Prostate gland (tissue), 2 donors: ENCODE measurements around the gene OLFM1. TPM values are rescaled to one million over a fixed set of nuclear protein-coding genes. Genes with fewer than 3 reads are reported as not detected.

ENCODE experiments used
- DNase-seq: peaks from one replicate; pipeline ENCODE4 v3.0.0-alpha.2; 2019; ENCODE audit warnings: low spot score
- H3K27ac ChIP-seq, 2 donors: fragments of 200-600 bp; sonication (generic); 2 replicates each; pipeline ENCODE4 v1.5.1; 2017 to 2019
- H3K27me3 ChIP-seq: fragments of 200-600 bp; sonication (generic); replicated peaks from 2 replicates; pipeline ENCODE4 v1.5.1; 2019; ENCODE audit not compliant: insufficient read depth
- H3K36me3 ChIP-seq, 2 donors: fragments of 200-600 bp; sonication (generic); 1 replicate in 1 of 2; 2 replicates in 1 of 2; pipeline versions ENCODE4 v1.5.1 to v1.8.1; 2017 to 2019
- H3K4me1 ChIP-seq: fragments of 200-600 bp; sonication (generic); replicated peaks from 2 replicates; pipeline ENCODE4 v1.5.1; 2019
- H3K4me3 ChIP-seq, 2 donors: fragments of 200-600 bp; sonication (generic); 2 replicates each; pipeline ENCODE4 v1.5.1; 2017 to 2019
- H3K9me3 ChIP-seq: fragments of 200-600 bp; sonication (generic); 2 replicates; pipeline ENCODE4 v1.5.1; 2017
- POLR2A ChIP-seq: fragments of 450-650 bp; IDR thresholded peaks from one replicate; pipeline ENCODE4 v1.6.1; 2016; ENCODE audit warnings: antibody characterized with exemption, mild to moderate bottlenecking
- POLR2AphosphoS5 ChIP-seq: sonication (generic); formaldehyde crosslinking; IDR thresholded peaks from one replicate; pipeline ENCODE4 v1.6.1; 2017; ENCODE audit warnings: antibody characterized with exemption
- WGBS: methylation state at CpG from one replicate; pipeline ENCODE4 v1.1.5; 2018; 5-methylcytosine and 5-hydroxymethylcytosine counted together
- intact Hi-C: fragments of 100-400 bp; cut with DNase I; formaldehyde crosslinking; loops from one replicate; pipeline ENCODE4 v1.14.2; 2022
- total RNA-seq, 2 donors: library from RNA; depleted of rRNA; stranded (reverse); fragments of >200 nt; gene quantifications; one replicate each; pipeline ENCODE4 v1.1.0, GENCODE V29; 2016
- TF ChIP-seq, protein P1 (sequence below), 4 experiments: fragments of 200-600 bp in 2 of 4; fragments of 450-650 bp in 2 of 4; sonication (generic) in 2 of 4; IDR thresholded peaks; 1 replicate in 3 of 4; 2 replicates in 1 of 4; pipeline ENCODE4 v1.5.1; 2016 to 2019; ENCODE audit warnings: antibody characterized with exemption in 4 of 4, mild to moderate bottlenecking in 2 of 4, moderate library complexity in 2 of 4

OLFM1 gene
- total RNA-seq, 2 donors from 2014 or later, result 11.7 to 23.3 TPM

DNA sequence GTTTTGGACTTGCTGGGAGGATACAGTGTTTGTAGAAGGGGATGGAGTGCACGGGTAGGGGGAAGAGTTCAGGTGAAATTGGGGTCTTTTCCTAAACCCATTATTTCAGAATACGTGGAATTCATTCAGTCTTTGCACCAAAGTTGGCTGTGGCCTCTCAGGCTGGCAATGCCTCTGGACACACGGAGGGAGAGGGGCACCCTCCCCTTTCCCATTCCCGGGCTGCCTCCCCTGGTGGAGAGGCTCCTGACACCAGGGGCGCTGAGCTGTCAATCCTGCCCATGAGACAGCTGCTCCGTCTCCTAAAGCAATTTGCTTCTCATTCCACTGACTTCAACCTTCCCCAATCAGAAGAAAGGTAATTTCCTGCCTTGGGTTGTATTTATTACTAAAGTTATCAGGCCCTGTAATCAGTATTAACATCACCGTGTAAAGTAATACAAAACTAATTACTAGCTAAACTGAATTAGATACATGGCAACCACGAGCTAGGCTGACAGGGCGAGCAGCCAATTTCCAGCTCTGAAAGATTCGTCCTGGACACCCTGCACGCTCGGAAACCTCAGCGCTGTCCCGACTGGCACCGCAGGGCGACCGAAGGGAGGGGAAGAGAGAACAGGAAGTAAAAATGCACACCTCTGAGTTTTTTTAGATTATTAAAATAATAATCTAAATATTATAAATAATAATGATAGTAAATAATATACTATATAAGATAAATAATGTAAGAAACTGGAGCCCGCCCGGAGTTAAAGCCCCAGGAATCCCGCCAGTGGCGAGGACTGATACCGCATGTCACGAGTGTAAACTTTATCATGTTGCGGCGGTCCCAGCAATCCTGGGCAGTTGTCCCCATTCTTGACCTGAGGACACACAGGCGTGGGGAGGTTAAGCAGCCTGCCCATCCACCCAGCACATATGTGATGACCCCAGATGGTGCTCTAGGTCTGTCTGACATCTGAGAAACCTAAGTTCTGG is 6.9 kb upstream of the OLFM1 start:
- intact Hi-C loops, result no loop called here
- H3K36me3 ChIP-seq, result no peaks in the 10 kb centered on the region
- H3K4me1 ChIP-seq, result no peaks in the 10 kb centered on the region
- no peak for DNase-seq
- no peaks in the 10 kb centered on the region for H3K27me3 ChIP-seq
- H3K4me3 ChIP-seq, result no peak overlapping the region
- H3K27ac ChIP-seq, result no peak overlapping the region
- TF ChIP-seq, protein P1, sequence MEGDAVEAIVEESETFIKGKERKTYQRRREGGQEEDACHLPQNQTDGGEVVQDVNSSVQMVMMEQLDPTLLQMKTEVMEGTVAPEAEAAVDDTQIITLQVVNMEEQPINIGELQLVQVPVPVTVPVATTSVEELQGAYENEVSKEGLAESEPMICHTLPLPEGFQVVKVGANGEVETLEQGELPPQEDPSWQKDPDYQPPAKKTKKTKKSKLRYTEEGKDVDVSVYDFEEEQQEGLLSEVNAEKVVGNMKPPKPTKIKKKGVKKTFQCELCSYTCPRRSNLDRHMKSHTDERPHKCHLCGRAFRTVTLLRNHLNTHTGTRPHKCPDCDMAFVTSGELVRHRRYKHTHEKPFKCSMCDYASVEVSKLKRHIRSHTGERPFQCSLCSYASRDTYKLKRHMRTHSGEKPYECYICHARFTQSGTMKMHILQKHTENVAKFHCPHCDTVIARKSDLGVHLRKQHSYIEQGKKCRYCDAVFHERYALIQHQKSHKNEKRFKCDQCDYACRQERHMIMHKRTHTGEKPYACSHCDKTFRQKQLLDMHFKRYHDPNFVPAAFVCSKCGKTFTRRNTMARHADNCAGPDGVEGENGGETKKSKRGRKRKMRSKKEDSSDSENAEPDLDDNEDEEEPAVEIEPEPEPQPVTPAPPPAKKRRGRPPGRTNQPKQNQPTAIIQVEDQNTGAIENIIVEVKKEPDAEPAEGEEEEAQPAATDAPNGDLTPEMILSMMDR (IDR thresholded peaks at IDR 0.05), result no peak
- TF ChIP-seq POLR2A, result no peak
- no peak for TF ChIP-seq POLR2AphosphoS5
- WGBS, result 74% methylated on average over 26 of the region's 26 CpGs
- no peaks in the 10 kb centered on the region for H3K9me3 ChIP-seq

DNA sequence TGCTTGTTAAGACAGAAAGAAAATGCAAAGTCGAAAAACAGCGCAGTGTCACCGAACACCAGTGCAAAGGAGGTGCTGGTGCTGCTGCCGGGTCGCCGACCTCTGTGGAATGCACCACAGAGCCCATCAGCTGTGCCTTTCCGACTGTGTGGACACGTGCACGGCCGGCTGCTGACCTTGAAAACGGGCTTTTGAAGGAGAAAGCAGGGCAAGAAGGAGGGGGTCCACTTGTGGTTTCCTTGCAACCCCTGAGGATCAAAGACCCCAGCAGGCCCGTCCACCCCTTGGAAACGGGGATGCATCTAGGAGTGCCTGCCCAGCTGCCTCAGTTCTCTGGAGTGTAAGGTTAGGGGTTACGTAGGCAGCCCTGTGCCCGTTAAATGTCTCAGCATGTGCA is 6.2 kb upstream of the OLFM1 start:
- 88% methylated on average over 15 of the region's 15 CpGs for WGBS
- DNase-seq, result no peak
- no peak overlapping the region for H3K27ac ChIP-seq
- no peaks in the 10 kb centered on the region for H3K9me3 ChIP-seq
- peaks cover 2% of the 10 kb centered on the region for H3K4me1 ChIP-seq
- TF ChIP-seq POLR2A (no peak), POLR2AphosphoS5 (no peak)
- TF ChIP-seq, protein P1 (IDR thresholded peaks at IDR 0.05), result no peak
- intact Hi-C loops, result no loop called here
- H3K27me3 ChIP-seq, result no peaks in the 10 kb centered on the region
- H3K36me3 ChIP-seq, result no peaks in the 10 kb centered on the region
- H3K4me3 ChIP-seq, result no peak overlapping the region

DNA sequence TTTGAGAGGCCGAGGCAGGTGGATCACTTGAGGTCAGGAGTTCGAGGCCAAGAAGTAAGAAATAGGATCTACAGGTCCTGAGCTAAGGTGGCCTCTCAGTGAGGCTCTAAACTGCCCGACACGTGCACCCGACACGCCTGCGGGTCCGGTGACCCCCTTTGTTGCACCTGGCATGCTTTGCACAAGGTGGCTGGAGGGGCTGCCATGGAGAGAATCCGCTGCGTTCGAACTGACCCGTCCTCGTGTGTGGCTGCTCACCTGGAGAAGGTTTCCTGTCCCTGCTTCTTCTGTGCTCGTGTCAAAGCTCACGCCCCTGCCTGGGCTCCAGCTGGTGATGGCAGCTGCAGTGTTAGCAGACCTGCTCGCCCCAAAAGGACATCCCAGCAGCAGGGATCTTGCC is 5.7 kb upstream of the OLFM1 start:
- WGBS, result 97% methylated on average over 16 of the region's 16 CpGs
- H3K27me3 ChIP-seq, result no peaks in the 10 kb centered on the region
- no peak for DNase-seq
- intact Hi-C loops, result no loop called here
- no peaks in the 10 kb centered on the region for H3K36me3 ChIP-seq
- H3K4me1 ChIP-seq, result peaks cover 7% of the 10 kb centered on the region
- no peak overlapping the region for H3K27ac ChIP-seq
- TF ChIP-seq POLR2AphosphoS5 (no peak), POLR2A (no peak)
- H3K4me3 ChIP-seq, result no peak overlapping the region
- no peaks in the 10 kb centered on the region for H3K9me3 ChIP-seq

DNA sequence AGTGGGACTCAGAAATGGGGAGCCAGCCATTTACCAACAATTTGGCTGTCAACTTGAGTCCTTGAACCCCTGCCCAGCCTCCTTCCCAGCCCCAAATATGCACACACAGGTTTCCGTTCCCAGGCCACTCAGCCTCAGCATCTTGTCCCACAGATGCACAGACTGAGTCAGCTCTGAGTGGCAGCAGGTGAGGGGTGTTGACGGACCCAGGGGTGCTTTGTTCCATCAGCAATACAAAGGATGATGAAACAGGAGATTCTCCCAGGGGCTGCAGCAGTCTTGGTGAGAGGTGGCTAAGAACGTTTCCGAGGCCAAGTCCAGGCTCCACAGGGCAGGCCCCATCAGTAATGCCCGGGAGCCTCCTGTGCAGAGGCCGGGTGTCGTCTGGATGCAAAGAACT is 4.9 kb upstream of the OLFM1 start:
- intact Hi-C loops, result no loop called here
- DNase-seq, result no peak
- Histone ChIP-seq H3K9me3 (no peaks in the 10 kb centered on the region), H3K27ac (no peak overlapping the region), H3K4me3 (no peak overlapping the region), H3K4me1 (peaks cover 12% of the 10 kb centered on the region), H3K36me3 (no peaks in the 10 kb centered on the region), H3K27me3 (no peaks in the 10 kb centered on the region)
- TF ChIP-seq, protein P1 (IDR thresholded peaks at IDR 0.05), result no peak
- no peak for TF ChIP-seq POLR2AphosphoS5
- no peak for TF ChIP-seq POLR2A
- WGBS, result 87% methylated on average over 7 of the region's 7 CpGs

DNA sequence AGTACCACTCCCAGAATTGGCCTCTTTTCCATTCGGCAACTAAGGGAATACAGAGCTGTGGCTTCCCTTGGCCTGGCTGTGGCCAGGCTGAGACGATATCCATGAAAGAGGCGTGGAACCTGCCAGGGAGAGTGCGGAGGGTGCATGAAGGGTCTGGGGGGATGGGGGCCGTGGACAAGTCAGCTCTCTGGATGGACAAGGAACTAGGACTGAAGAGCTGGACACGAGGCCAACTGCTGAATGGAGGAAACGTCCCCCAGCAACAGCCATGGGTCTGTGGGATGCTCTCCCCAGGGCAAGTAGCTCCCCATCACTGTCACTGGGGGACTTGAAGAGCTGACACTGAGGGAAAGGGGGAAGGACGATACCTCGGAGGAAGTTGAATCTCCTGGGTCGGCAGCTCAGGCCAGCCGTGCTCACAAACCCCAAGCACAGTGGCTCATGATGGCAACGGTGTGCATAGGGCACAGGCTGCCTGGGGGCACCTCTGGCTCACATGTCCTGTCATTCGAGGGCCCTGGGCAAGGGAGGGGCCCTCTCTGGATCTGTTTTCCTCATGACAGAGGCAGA is 4.1 kb upstream of the OLFM1 start:
- H3K9me3 ChIP-seq, result no peaks in the 10 kb centered on the region
- WGBS, result 74% methylated on average over 13 of the region's 13 CpGs
- TF ChIP-seq, protein P1 (IDR thresholded peaks at IDR 0.05), result no peak
- TF ChIP-seq POLR2A (no peak), POLR2AphosphoS5 (no peak)
- DNase-seq, result no peak
- peaks cover 12% of the 10 kb centered on the region for H3K4me1 ChIP-seq
- no peaks in the 10 kb centered on the region for H3K36me3 ChIP-seq
- H3K27me3 ChIP-seq, result peaks cover under 1% of the 10 kb centered on the region
- no peak overlapping the region for H3K4me3 ChIP-seq
- intact Hi-C loops, result no loop called here
- no peak overlapping the region for H3K27ac ChIP-seq
